Neural progenitor cell (in vitro differentiated cells): ENCODE data around the gene RERE. TPM values are rescaled to one million over a fixed set of nuclear protein-coding genes. Genes with fewer than 3 reads are reported as not detected.
A peak's percentile ranks its signal among the peaks of the same experiment; 100 is the strongest.

Experiments used
- DNase-seq: peaks from one replicate; pipeline ENCODE4 v3.0.0-alpha.2; 2016; ENCODE audit warnings: low spot score
- H2AFZ ChIP-seq: fragments of 200-600 bp; sonication (generic); replicated peaks from 2 replicates; pipeline ENCODE4 v1.6.1; 2016; ENCODE audit warnings: antibody characterized with exemption
- H3F3A ChIP-seq: fragments of 200-600 bp; sonication (generic); 2 replicates; pipeline ENCODE4 v1.6.1; 2016; ENCODE audit warnings: antibody characterized with exemption, low read depth
- H3K27ac ChIP-seq: fragments of 200-600 bp; sonication (generic); 2 replicates; pipeline ENCODE4 v1.5.1; 2016; ENCODE audit warnings: mild to moderate bottlenecking
- H3K27me3 ChIP-seq: fragments of 200-600 bp; sonication (generic); 2 replicates; pipeline ENCODE4 v1.6.1; 2016; ENCODE audit warnings: mild to moderate bottlenecking, moderate library complexity
- H3K36me3 ChIP-seq: fragments of 200-600 bp; sonication (generic); 2 replicates; pipeline ENCODE4 v1.5.1; 2016
- H3K4me1 ChIP-seq: fragments of 200-600 bp; sonication (generic); 2 replicates; pipeline ENCODE4 v1.6.1; 2016; ENCODE audit warnings: mixed run types
- H3K4me2 ChIP-seq: fragments of 200-600 bp; sonication (generic); 2 replicates; pipeline ENCODE4 v1.6.1; 2016
- H3K4me3 ChIP-seq: fragments of 200-600 bp; sonication (generic); 2 replicates; pipeline ENCODE4 v1.5.1; 2016
- H3K79me2 ChIP-seq: fragments of 200-600 bp; sonication (generic); 2 replicates; pipeline ENCODE4 v1.6.1; 2016; ENCODE audit warnings: low read depth
- H3K9ac ChIP-seq: fragments of 200-600 bp; sonication (generic); 2 replicates; pipeline ENCODE4 v1.6.1; 2016
- H3K9me3 ChIP-seq: fragments of 200-600 bp; sonication (generic); 2 replicates; pipeline ENCODE4 v1.5.1; 2016; ENCODE audit warnings: low read depth
- H4K20me1 ChIP-seq: fragments of 200-600 bp; sonication (generic); 2 replicates; pipeline ENCODE4 v1.6.1; 2016; ENCODE audit warnings: low read depth
- H3K27ac Mint-ChIP-seq: 3 replicates; pipeline ENCODE4 v1.8.0; 2021; ENCODE audit warnings: mixed read lengths
- H3K27me3 Mint-ChIP-seq: 2 replicates; pipeline ENCODE4 v1.8.0; 2022; ENCODE audit warnings: low read depth, mild to moderate bottlenecking, inconsistent platforms, moderate library complexity, mixed read lengths; ENCODE audit not compliant: insufficient read depth
- H3K36me3 Mint-ChIP-seq: 3 replicates; pipeline ENCODE4 v1.8.0; 2021; ENCODE audit warnings: mixed read lengths
- H3K4me1 Mint-ChIP-seq: 3 replicates; pipeline ENCODE4 v1.8.0; 2021; ENCODE audit warnings: mixed read lengths
- H3K4me3 Mint-ChIP-seq: 3 replicates; pipeline ENCODE4 v1.8.0; 2021; ENCODE audit warnings: mild to moderate bottlenecking, moderate library complexity, mixed read lengths
- H3K9me3 Mint-ChIP-seq: 3 replicates; pipeline ENCODE4 v1.8.0; 2020; ENCODE audit warnings: mixed read lengths
- CTCF ChIP-seq: fragments of 200-600 bp; sonication (generic); IDR thresholded peaks from 2 replicates; pipeline ENCODE4 v1.5.1; 2017; ENCODE audit warnings: antibody characterized with exemption, mild to moderate bottlenecking
- EZH2 ChIP-seq: fragments of 200-600 bp; sonication (generic); IDR thresholded peaks from 2 replicates; pipeline ENCODE4 v1.6.1; 2017; ENCODE audit warnings: antibody characterized with exemption, mild to moderate bottlenecking, moderate library complexity
- EZH2phosphoT487 ChIP-seq: fragments of 200-600 bp; sonication (generic); IDR thresholded peaks from 2 replicates; pipeline ENCODE4 v1.6.1; 2017; ENCODE audit warnings: antibody characterized with exemption
- total RNA-seq: library from RNA; depleted of rRNA; stranded (reverse); fragments of >200 nt; gene quantifications from 2 replicates; pipeline ENCODE4 v1.2.3, GENCODE V29; 2015; ENCODE audit warnings: low replicate concordance

Gene RERE
- total RNA-seq, 1 donor from 2014 or later: 29.8 TPM

GRCh38 chr1:8456308-8456912, 361.0 kb downstream of the RERE start:
- TF ChIP-seq EZH2: no peak
- no peak for TF ChIP-seq EZH2phosphoT487
- TF ChIP-seq CTCF: no peak
- Histone ChIP-seq H3K27ac (no peak overlapping the region), H3K27me3 (no peaks in the 10 kb centered on the region), H3K36me3 (no peaks in the 10 kb centered on the region), H4K20me1 (peaks cover 23% of the 10 kb centered on the region), H2AFZ (no peak overlapping the region), H3K4me3 (no peak overlapping the region), H3K79me2 (peaks cover 58% of the 10 kb centered on the region), H3K9ac (no peak overlapping the region), H3F3A (peaks cover 16% of the 10 kb centered on the region), H3K9me3 (no peaks in the 10 kb centered on the region), H3K4me1 (peaks cover 36% of the 10 kb centered on the region), H3K4me2 (no peak overlapping the region)
- H3K4me3 Mint-ChIP-seq: no peak overlapping the region
- DNase-seq: no peak
- no peak overlapping the region for H3K27ac Mint-ChIP-seq
- H3K36me3 Mint-ChIP-seq: peaks cover 12% of the 10 kb centered on the region
- peaks cover 51% of the 10 kb centered on the region for H3K4me1 Mint-ChIP-seq
- H3K9me3 Mint-ChIP-seq: no peaks in the 10 kb centered on the region
- H3K27me3 Mint-ChIP-seq: no peaks in the 10 kb centered on the region

GRCh38 chr1:8455700-8456307, 361.6 kb downstream of the RERE start:
- peaks cover 23% of the 10 kb centered on the region for H4K20me1 ChIP-seq
- H3K9me3 Mint-ChIP-seq: no peaks in the 10 kb centered on the region
- no peak overlapping the region for H2AFZ ChIP-seq
- H3K9ac ChIP-seq: no peak overlapping the region
- no peaks in the 10 kb centered on the region for H3K9me3 ChIP-seq
- peaks cover 46% of the 10 kb centered on the region for H3K4me1 Mint-ChIP-seq
- peaks cover 10% of the 10 kb centered on the region for H3F3A ChIP-seq
- no peaks in the 10 kb centered on the region for H3K36me3 ChIP-seq
- peaks cover 30% of the 10 kb centered on the region for H3K4me1 ChIP-seq
- peak overlapping the region; percentile 20 for H3K27ac Mint-ChIP-seq
- no peak overlapping the region for H3K4me3 Mint-ChIP-seq
- H3K27me3 ChIP-seq: no peaks in the 10 kb centered on the region
- no peak for DNase-seq
- no peak overlapping the region for H3K4me3 ChIP-seq
- no peak overlapping the region for H3K4me2 ChIP-seq
- peaks cover 10% of the 10 kb centered on the region for H3K36me3 Mint-ChIP-seq
- H3K79me2 ChIP-seq: peaks cover 54% of the 10 kb centered on the region
- no peaks in the 10 kb centered on the region for H3K27me3 Mint-ChIP-seq
- TF ChIP-seq EZH2phosphoT487 (no peak), CTCF (no peak), EZH2 (no peak)
- H3K27ac ChIP-seq: no peak overlapping the region

GRCh38 chr1:8450312-8450711, 367.1 kb downstream of the RERE start:
- Histone ChIP-seq H3F3A (peaks cover 5% of the 10 kb centered on the region), H3K4me1 (peaks cover 8% of the 10 kb centered on the region), H3K27ac (no peak overlapping the region), H3K4me3 (no peak overlapping the region), H3K36me3 (no peaks in the 10 kb centered on the region), H2AFZ (no peak overlapping the region), H4K20me1 (peaks cover 8% of the 10 kb centered on the region), H3K27me3 (no peaks in the 10 kb centered on the region), H3K79me2 (peaks cover 20% of the 10 kb centered on the region), H3K9me3 (no peaks in the 10 kb centered on the region), H3K9ac (no peak overlapping the region), H3K4me2 (no peak overlapping the region)
- H3K9me3 Mint-ChIP-seq: peaks cover 6% of the 10 kb centered on the region
- peaks cover 29% of the 10 kb centered on the region for H3K36me3 Mint-ChIP-seq
- peaks cover under 1% of the 10 kb centered on the region for H3K27me3 Mint-ChIP-seq
- no peak overlapping the region for H3K27ac Mint-ChIP-seq
- peaks cover 9% of the 10 kb centered on the region for H3K4me1 Mint-ChIP-seq
- no peak for DNase-seq
- TF ChIP-seq EZH2phosphoT487: no peak
- no peak for TF ChIP-seq EZH2
- no peak overlapping the region for H3K4me3 Mint-ChIP-seq
